Activated CD8-positive, alpha-beta T cell treated with anti-CD3 and anti-CD28 coated beads for 36 hours (primary cell): ENCODE results near the gene C1orf35. TPM values are rescaled to one million over a fixed set of nuclear protein-coding genes. Genes with fewer than 3 reads are reported as not detected.
A peak's percentile ranks its signal among the peaks of the same experiment; 100 is the strongest.

Source experiments
- ATAC-seq: fragments of 200-7000 bp; cut with Tn5 transposase; one replicate; pipeline ENCODE4 v1.10.0; 2021; ENCODE audit warnings: mild to moderate bottlenecking, moderate library complexity
- CTCF ChIA-PET: fragments of 350-600 bp; sonication (Branson Sonifier 250); formaldehyde crosslinking; loops from one replicate; lab custom pipeline; 2021; ENCODE audit warnings: antibody characterized with exemption; lab: Charles Lee
- POLR2A ChIA-PET: fragments of 350-600 bp; sonication (Branson Sonifier 250); formaldehyde crosslinking; loops from one replicate; lab custom pipeline; 2021; ENCODE audit warnings: antibody characterized with exemption; lab: Charles Lee
- DNase-seq: peaks from one replicate; pipeline ENCODE4 v3.0.0-alpha.2; 2020
- H3K27ac Mint-ChIP-seq: one replicate; pipeline ENCODE4 v1.8.0; 2021; ENCODE audit warnings: mild to moderate bottlenecking, mixed read lengths
- H3K27me3 Mint-ChIP-seq: one replicate; pipeline ENCODE4 v1.8.0; 2021; ENCODE audit warnings: mixed read lengths
- H3K36me3 Mint-ChIP-seq: one replicate; pipeline ENCODE4 v1.8.0; 2021; ENCODE audit warnings: low read depth, mixed read lengths
- H3K4me1 Mint-ChIP-seq: one replicate; pipeline ENCODE4 v1.8.0; 2021; ENCODE audit warnings: low read depth, mixed read lengths
- H3K4me3 Mint-ChIP-seq: one replicate; pipeline ENCODE4 v1.8.0; 2021; ENCODE audit warnings: mild to moderate bottlenecking, moderate library complexity, mixed read lengths
- H3K9me3 Mint-ChIP-seq: one replicate; pipeline ENCODE4 v1.8.0; 2021; ENCODE audit warnings: mixed read lengths
- intact Hi-C: fragments of 100-400 bp; cut with micrococcal nuclease; formaldehyde crosslinking; loops from one replicate; pipeline ENCODE4 v1.10.0; 2022
- total RNA-seq, 2 experiments: library from RNA; stranded (reverse); gene quantifications; one replicate each; pipeline ENCODE4 v1.2.3, GENCODE V29; 2021
- TF ChIP-seq, protein P1 (sequence below): fragments of 200-600 bp; IDR thresholded peaks from one replicate; pipeline ENCODE4 v1.8.0; 2022; ENCODE audit warnings: antibody characterized with exemption, mild to moderate bottlenecking

C1orf35 gene
- total RNA-seq, 2 experiments from 2014 or later, result 22.2 to 23.5 TPM

DNA sequence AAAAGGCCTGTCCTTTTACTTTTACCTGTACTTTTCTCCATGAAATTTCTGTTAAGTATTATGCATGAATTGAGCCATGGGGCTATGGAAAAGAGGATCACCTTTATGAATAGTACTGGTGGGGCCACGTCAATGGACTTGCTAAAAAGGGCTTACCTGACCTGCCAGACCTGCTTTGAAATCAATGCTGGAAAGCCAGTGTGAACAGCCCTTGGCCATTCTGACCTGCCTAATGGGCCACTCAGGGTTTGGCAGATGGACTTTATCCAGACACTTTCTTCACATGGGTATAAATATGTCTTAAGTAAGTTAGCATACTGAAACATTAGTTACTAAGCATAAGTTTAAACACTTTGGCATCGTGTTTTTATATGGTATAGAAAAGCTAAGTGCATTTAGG, 28.6 kb upstream of the C1orf35 start:
- Mint-ChIP-seq H3K27me3 (peaks cover 6% of the 10 kb centered on the region), H3K9me3 (no peaks in the 10 kb centered on the region), H3K4me1 (peaks cover 9% of the 10 kb centered on the region), H3K27ac (no peak overlapping the region), H3K4me3 (no peak overlapping the region), H3K36me3 (no peaks in the 10 kb centered on the region)
- CTCF ChIA-PET, result interaction anchor here (1.0 to 4.5 kb wide), 9 partner anchors 11 to 252 kb away, joined by 3 to 51 read pairs (median 7); partner anchors contain the start of genes IBA57 and MRPL55
- intact Hi-C loops, result no loop called here
- POLR2A ChIA-PET, result interaction anchor here (0.6 kb wide), 1 partner anchor 38 kb away, joined by 3 read pairs; no protein-coding TSS in a partner anchor
- ATAC-seq (no peak), DNase-seq (no peak)
- TF ChIP-seq, protein P1, sequence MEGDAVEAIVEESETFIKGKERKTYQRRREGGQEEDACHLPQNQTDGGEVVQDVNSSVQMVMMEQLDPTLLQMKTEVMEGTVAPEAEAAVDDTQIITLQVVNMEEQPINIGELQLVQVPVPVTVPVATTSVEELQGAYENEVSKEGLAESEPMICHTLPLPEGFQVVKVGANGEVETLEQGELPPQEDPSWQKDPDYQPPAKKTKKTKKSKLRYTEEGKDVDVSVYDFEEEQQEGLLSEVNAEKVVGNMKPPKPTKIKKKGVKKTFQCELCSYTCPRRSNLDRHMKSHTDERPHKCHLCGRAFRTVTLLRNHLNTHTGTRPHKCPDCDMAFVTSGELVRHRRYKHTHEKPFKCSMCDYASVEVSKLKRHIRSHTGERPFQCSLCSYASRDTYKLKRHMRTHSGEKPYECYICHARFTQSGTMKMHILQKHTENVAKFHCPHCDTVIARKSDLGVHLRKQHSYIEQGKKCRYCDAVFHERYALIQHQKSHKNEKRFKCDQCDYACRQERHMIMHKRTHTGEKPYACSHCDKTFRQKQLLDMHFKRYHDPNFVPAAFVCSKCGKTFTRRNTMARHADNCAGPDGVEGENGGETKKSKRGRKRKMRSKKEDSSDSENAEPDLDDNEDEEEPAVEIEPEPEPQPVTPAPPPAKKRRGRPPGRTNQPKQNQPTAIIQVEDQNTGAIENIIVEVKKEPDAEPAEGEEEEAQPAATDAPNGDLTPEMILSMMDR, result no peak

DNA sequence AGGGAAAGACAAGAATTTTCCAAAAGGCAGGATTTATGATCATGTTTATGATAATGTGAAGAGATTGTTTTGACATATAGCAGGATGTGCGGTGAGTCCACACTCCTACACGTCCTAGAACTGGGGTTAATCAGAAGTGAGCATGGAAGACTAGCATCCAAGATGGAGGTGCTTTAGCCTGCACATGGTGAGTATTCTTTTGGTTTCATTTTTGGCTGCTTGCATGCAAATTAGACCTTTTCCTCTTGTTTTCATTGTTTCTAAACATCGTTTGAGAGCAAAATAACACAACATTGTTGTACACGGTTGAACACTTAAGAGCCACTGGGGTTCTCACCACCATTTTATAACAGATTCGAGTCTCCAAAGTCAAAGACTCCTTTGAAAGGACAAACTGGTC, 22.1 kb upstream of the C1orf35 start:
- intact Hi-C loops, result no loop called here
- peaks cover 3% of the 10 kb centered on the region for H3K27me3 Mint-ChIP-seq
- H3K36me3 Mint-ChIP-seq, result no peaks in the 10 kb centered on the region
- peaks cover 3% of the 10 kb centered on the region for H3K4me1 Mint-ChIP-seq
- ChIA-PET CTCF (interaction anchor here (2.5 kb wide), 1 partner anchor 126 kb away, joined by 10 read pairs; no protein-coding TSS in a partner anchor), POLR2A (interaction anchor here (1.0 kb wide), 1 partner anchor 12 kb away, joined by 3 read pairs; no protein-coding TSS in a partner anchor)
- ATAC-seq, result no peak
- no peak overlapping the region for H3K27ac Mint-ChIP-seq
- DNase-seq, result no peak
- no peaks in the 10 kb centered on the region for H3K9me3 Mint-ChIP-seq
- TF ChIP-seq, protein P1, result no peak
- no peak overlapping the region for H3K4me3 Mint-ChIP-seq

DNA sequence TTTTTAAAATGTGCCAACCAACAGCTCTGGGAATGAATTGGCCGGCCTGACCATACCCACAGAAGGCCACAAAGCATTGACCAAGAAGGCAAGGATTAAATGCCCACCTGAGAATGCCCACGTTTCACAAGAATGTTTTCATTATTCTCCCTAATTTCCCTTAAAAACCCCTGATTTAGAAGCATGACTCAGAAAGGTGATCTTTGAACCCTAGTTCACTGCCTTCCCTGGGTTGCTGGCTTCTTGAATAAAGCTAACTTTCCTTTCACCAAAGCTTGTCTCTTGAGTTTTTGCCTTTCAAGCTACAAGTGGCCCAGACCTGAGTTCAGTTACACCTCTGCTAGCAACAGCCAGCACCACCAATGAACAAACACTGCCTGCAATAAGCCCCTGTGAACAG, 20.4 kb upstream of the C1orf35 start:
- TF ChIP-seq, protein P1, result no peak
- ATAC-seq (no peak), DNase-seq (no peak)
- H3K27me3 Mint-ChIP-seq, result peaks cover 3% of the 10 kb centered on the region
- POLR2A ChIA-PET, result interaction anchor here (1.1 to 1.6 kb wide), 2 partner anchors 19 to 45 kb away, joined by 3 read pairs; no protein-coding TSS in a partner anchor
- CTCF ChIA-PET, result interaction anchor here (3.4 to 5.8 kb wide), 2 partner anchors 7 to 124 kb away, joined by 10 to 51 read pairs; no protein-coding TSS in a partner anchor
- H3K27ac Mint-ChIP-seq, result no peak overlapping the region
- no peaks in the 10 kb centered on the region for H3K9me3 Mint-ChIP-seq
- peaks cover 3% of the 10 kb centered on the region for H3K4me1 Mint-ChIP-seq
- H3K4me3 Mint-ChIP-seq, result no peak overlapping the region
- no peaks in the 10 kb centered on the region for H3K36me3 Mint-ChIP-seq
- intact Hi-C loops, result no loop called here

DNA sequence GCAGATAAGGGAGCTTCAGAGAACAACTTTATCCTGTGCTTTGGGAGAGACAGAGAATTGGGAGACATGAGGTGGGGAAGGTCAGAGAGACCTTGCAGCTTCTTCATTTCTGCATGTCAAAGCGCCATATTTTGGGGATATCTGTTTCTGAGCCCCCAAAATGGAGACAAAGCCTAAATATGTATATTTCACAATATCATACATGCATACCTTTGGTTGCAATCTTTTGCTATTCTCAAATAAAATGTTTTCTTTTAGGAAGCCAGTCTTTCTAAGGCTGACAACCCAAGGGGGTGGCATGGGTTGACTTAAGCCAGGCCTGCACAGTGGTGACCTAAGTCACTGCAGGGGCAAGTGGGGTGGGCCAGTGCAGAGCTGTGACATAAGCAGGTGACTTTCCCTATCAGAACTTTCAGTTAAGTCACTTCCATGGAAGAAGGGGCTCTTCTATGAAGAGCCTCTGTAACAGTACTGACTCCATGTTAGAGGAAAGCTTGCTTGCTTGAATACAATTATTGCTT, 19.9 kb upstream of the C1orf35 start:
- DNase-seq (no peak), ATAC-seq (no peak)
- intact Hi-C loops, result no loop called here
- Mint-ChIP-seq H3K27me3 (peaks cover 3% of the 10 kb centered on the region), H3K27ac (no peak overlapping the region), H3K36me3 (peaks cover 3% of the 10 kb centered on the region), H3K9me3 (peaks cover 2% of the 10 kb centered on the region), H3K4me1 (peaks cover 3% of the 10 kb centered on the region), H3K4me3 (no peak overlapping the region)
- TF ChIP-seq, protein P1, result no peak
- POLR2A ChIA-PET, result interaction anchor here (1.1 to 1.6 kb wide), 3 partner anchors 15 to 45 kb away, joined by 3 read pairs; no protein-coding TSS in a partner anchor
- CTCF ChIA-PET, result interaction anchor here (1.0 to 5.8 kb wide), 3 partner anchors 8 to 124 kb away, joined by 3 to 51 read pairs (median 10); no protein-coding TSS in a partner anchor

DNA sequence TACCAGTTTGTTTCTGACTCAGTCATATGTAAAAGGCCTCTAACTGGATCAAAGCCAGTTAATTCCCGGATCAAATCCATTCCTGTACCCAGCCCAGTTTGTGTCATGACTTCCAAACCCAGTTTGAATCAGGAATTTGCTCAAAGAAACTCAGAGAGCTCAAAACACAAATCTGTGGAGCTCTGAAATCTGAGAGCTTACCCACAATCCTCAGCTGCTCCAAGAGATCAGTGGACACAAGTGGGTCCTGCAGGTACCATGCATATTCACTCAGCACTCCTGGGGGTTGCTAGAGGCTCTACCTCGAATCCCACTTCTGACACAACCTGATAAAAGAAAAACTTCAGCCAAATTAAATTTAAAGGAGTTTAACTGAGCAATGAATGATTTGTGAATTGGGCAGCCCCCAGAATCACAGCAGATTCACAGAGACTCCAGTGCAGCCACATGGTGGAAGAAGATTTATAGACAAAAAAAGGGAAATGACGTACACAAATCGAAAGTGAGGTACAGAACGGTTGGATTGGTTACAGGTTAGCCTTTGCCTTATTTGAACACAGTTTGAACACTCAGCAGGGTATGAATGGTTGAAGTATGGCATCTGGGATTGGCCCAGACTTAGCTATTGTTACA, 17.8 kb upstream of the C1orf35 start:
- ATAC-seq (peak; percentile 82), DNase-seq (no peak)
- ChIA-PET CTCF (interaction anchor here (0.9 to 5.8 kb wide), 4 partner anchors 9 to 122 kb away, joined by 4 to 51 read pairs (median 10); no protein-coding TSS in a partner anchor), POLR2A (interaction anchor here (1.4 kb wide), 1 partner anchor 10 kb away, joined by 3 read pairs; no protein-coding TSS in a partner anchor)
- H3K36me3 Mint-ChIP-seq, result peaks cover 4% of the 10 kb centered on the region
- peak overlapping the region; percentile 32 for H3K27ac Mint-ChIP-seq
- peaks cover 5% of the 10 kb centered on the region for H3K9me3 Mint-ChIP-seq
- H3K4me3 Mint-ChIP-seq, result peak overlapping the region; percentile 63
- H3K27me3 Mint-ChIP-seq, result no peaks in the 10 kb centered on the region
- TF ChIP-seq, protein P1, result no peak
- H3K4me1 Mint-ChIP-seq, result peaks cover 3% of the 10 kb centered on the region
- intact Hi-C loops, result no loop called here
